Endothelial cell of coronary artery (primary cell): Measurements from ENCODE around the gene ADAMTS7. TPM values are rescaled to one million over a fixed set of nuclear protein-coding genes. Genes with fewer than 3 reads are reported as not detected.

ENCODE experiments used
- total RNA-seq: library from RNA; depleted of rRNA; stranded (reverse); fragments of >200 nt; gene quantifications from 2 replicates; pipeline ENCODE4 v1.2.3, GENCODE V29; 2014

Gene ADAMTS7, protein sequence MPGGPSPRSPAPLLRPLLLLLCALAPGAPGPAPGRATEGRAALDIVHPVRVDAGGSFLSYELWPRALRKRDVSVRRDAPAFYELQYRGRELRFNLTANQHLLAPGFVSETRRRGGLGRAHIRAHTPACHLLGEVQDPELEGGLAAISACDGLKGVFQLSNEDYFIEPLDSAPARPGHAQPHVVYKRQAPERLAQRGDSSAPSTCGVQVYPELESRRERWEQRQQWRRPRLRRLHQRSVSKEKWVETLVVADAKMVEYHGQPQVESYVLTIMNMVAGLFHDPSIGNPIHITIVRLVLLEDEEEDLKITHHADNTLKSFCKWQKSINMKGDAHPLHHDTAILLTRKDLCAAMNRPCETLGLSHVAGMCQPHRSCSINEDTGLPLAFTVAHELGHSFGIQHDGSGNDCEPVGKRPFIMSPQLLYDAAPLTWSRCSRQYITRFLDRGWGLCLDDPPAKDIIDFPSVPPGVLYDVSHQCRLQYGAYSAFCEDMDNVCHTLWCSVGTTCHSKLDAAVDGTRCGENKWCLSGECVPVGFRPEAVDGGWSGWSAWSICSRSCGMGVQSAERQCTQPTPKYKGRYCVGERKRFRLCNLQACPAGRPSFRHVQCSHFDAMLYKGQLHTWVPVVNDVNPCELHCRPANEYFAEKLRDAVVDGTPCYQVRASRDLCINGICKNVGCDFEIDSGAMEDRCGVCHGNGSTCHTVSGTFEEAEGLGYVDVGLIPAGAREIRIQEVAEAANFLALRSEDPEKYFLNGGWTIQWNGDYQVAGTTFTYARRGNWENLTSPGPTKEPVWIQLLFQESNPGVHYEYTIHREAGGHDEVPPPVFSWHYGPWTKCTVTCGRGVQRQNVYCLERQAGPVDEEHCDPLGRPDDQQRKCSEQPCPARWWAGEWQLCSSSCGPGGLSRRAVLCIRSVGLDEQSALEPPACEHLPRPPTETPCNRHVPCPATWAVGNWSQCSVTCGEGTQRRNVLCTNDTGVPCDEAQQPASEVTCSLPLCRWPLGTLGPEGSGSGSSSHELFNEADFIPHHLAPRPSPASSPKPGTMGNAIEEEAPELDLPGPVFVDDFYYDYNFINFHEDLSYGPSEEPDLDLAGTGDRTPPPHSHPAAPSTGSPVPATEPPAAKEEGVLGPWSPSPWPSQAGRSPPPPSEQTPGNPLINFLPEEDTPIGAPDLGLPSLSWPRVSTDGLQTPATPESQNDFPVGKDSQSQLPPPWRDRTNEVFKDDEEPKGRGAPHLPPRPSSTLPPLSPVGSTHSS (N-terminal part only)
- 10.7 and 22.8 TPM in 2 replicates for total RNA-seq

DNA sequence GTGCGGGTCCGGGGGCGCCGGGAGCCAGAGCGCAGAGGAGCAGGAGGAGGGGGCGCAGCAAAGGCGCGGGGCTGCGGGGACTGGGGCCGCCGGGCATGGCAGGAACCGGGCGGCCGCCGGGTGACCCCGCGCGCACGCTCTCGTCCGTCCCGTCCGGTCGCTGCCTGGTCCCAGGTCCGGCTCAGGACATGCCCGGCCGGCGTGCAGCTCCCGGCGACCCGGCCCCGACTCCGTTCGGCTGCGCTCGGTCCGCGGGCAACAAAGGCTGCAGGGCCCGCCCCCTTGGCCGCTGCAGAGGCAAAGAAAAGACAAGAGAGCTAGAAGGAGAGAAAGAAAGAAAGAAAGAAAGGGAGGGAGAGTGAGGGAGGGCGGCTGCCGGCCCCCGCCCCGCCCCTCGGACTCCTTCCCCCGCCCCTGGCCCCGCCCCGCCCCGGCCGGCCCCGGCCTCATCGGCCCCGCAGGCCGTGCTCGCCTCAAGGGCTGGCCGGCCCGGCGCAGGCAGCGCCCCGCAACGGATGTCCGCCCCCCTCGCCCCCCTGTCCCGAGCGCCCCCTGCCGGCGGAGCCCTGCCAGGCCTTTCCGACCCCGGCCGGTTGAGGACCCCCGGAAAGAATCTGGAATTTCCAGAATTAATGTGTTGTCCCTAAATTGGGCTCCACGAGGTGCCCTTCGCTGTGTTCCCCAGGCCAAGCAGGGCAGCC lies at the start of gene ADAMTS7:
TSS of gene ADAMTS7 (minus strand) at position 341 of the 701 bp plus-strand sequence. CDS start at position 97, 244 bp downstream.

Other genes with a start within 250 kb of the ADAMTS7 start
- 2.6 and 4.4 TPM in 2 replicates for gene CHRNA5, start 245.9 kb downstream of the ADAMTS7 start, total RNA-seq
- not detected in 2 replicates for gene CHRNA3, start 190.5 kb downstream of the ADAMTS7 start, total RNA-seq
- not detected in 2 replicates for gene CHRNB4, start 170.3 kb downstream of the ADAMTS7 start, total RNA-seq
- gene MORF4L1, start 61.4 kb upstream of the ADAMTS7 start, total RNA-seq: 280 and 326 TPM in 2 replicates
- gene CTSH, start 133.6 kb upstream of the ADAMTS7 start, total RNA-seq: 1.0 and 1.6 TPM in 2 replicates